ENCODE data around the gene PGGHG.
"Not testable (repeated sequence)": the region's sequence is repeated elsewhere in the genome, so short reads cannot be mapped to it uniquely, and the experiment has no call there.

PGGHG gene

GRCh38 chr11:330694-331357, 41.9 kb downstream of the PGGHG start:
- DNase-seq = peak; percentile 42
- H3K27me3 Mint-ChIP-seq = no peaks in the 10 kb centered on the region
- H3K36me3 Mint-ChIP-seq (ENCODE audit: low read depth) = no peaks in the 10 kb centered on the region
- H3K4me1 Mint-ChIP-seq (ENCODE audit: low read depth) = peaks cover 65% of the 10 kb centered on the region
- peak overlapping the region; percentile 74 for H3K27ac Mint-ChIP-seq
- peak overlapping the region; percentile 35 for H3K4me3 Mint-ChIP-seq
- no peaks in the 10 kb centered on the region for H3K9me3 Mint-ChIP-seq

- Mint-ChIP-seq H3K27me3 (no peaks in the 10 kb centered on the region), H3K9me3 (no peaks in the 10 kb centered on the region), H3K4me3 (peak overlapping the region; percentile 35), H3K36me3 (ENCODE audit: low read depth) (no peaks in the 10 kb centered on the region), H3K27ac (peak overlapping the region; percentile 74), H3K4me1 (ENCODE audit: low read depth) (peaks cover 65% of the 10 kb centered on the region)
- peak; percentile 31 for DNase-seq
Observed at GRCh38 chr11:331358-332060, 42.6 kb downstream of the PGGHG start.

GRCh38 chr11:332651-333480, 43.9 kb downstream of the PGGHG start:
- no peak overlapping the region for H3K4me3 Mint-ChIP-seq
- peak; percentile 25 for DNase-seq
- peaks cover 57% of the 10 kb centered on the region for H3K4me1 Mint-ChIP-seq (ENCODE audit: low read depth)
- no peak overlapping the region for H3K27ac Mint-ChIP-seq
- H3K9me3 Mint-ChIP-seq = no peaks in the 10 kb centered on the region
- no peaks in the 10 kb centered on the region for H3K27me3 Mint-ChIP-seq
- H3K36me3 Mint-ChIP-seq (ENCODE audit: low read depth) = no peaks in the 10 kb centered on the region

GRCh38 chr11:333616-334263, 44.8 kb downstream of the PGGHG start:
- H3K27ac Mint-ChIP-seq; H3K9me3 Mint-ChIP-seq; H3K4me3 Mint-ChIP-seq; H3K36me3 Mint-ChIP-seq (ENCODE audit: low read depth); H3K27me3 Mint-ChIP-seq: not testable (repeated sequence)
- peaks cover 53% of the 10 kb centered on the region for H3K4me1 Mint-ChIP-seq (ENCODE audit: low read depth)
- peak; percentile 16 for DNase-seq

- Mint-ChIP-seq H3K27me3 (no peaks in the 10 kb centered on the region), H3K4me1 (ENCODE audit: low read depth) (peaks cover 48% of the 10 kb centered on the region), H3K4me3 (no peak overlapping the region), H3K27ac (no peak overlapping the region), H3K9me3 (no peaks in the 10 kb centered on the region), H3K36me3 (ENCODE audit: low read depth) (no peaks in the 10 kb centered on the region)
- DNase-seq = peak; percentile 17
Observed at GRCh38 chr11:334264-334994, 45.5 kb downstream of the PGGHG start.

- Mint-ChIP-seq H3K36me3 (ENCODE audit: low read depth) (no peaks in the 10 kb centered on the region), H3K4me3 (no peak overlapping the region), H3K27ac (peak overlapping the region; percentile 1)
Observed at GRCh38 chr11:335779-336658, 47.1 kb downstream of the PGGHG start.

GRCh38 chr11:336659-337198, 47.8 kb downstream of the PGGHG start:
- no peaks in the 10 kb centered on the region for H3K27me3 Mint-ChIP-seq

More at GRCh38 chr11:335779-336658, 47.1 kb downstream of the PGGHG start:
- Mint-ChIP-seq H3K4me1 (ENCODE audit: low read depth) (peaks cover 36% of the 10 kb centered on the region), H3K27me3 (no peaks in the 10 kb centered on the region), H3K9me3 (no peaks in the 10 kb centered on the region)
- peak; percentile 19 for DNase-seq

GRCh38 chr11:337711-338110, 48.8 kb downstream of the PGGHG start:
- H3K9me3 Mint-ChIP-seq = no peaks in the 10 kb centered on the region
- no peak overlapping the region for H3K4me3 Mint-ChIP-seq

More at GRCh38 chr11:336659-337198, 47.8 kb downstream of the PGGHG start:
- DNase-seq = peak; percentile 17
- Mint-ChIP-seq H3K4me1 (ENCODE audit: low read depth) (peaks cover 31% of the 10 kb centered on the region), H3K36me3 (ENCODE audit: low read depth) (no peaks in the 10 kb centered on the region), H3K27ac (peak overlapping the region; percentile 1), H3K9me3 (no peaks in the 10 kb centered on the region), H3K4me3 (no peak overlapping the region)

GRCh38 chr11:339963-340362, 51.0 kb downstream of the PGGHG start:
- no peaks in the 10 kb centered on the region for H3K9me3 Mint-ChIP-seq
- no peaks in the 10 kb centered on the region for H3K27me3 Mint-ChIP-seq
- H3K4me3 Mint-ChIP-seq = no peak overlapping the region
- no peak for DNase-seq
- peaks cover 26% of the 10 kb centered on the region for H3K4me1 Mint-ChIP-seq (ENCODE audit: low read depth)
- no peaks in the 10 kb centered on the region for H3K36me3 Mint-ChIP-seq (ENCODE audit: low read depth)
- no peak overlapping the region for H3K27ac Mint-ChIP-seq

More at GRCh38 chr11:337711-338110, 48.8 kb downstream of the PGGHG start:
- Mint-ChIP-seq H3K27me3 (no peaks in the 10 kb centered on the region), H3K27ac (no peak overlapping the region), H3K4me1 (ENCODE audit: low read depth) (peaks cover 29% of the 10 kb centered on the region), H3K36me3 (ENCODE audit: low read depth) (no peaks in the 10 kb centered on the region)
- peak; percentile 14 for DNase-seq

GRCh38 chr11:340539-341512, 51.9 kb downstream of the PGGHG start:
- no peaks in the 10 kb centered on the region for H3K9me3 Mint-ChIP-seq
- H3K27ac Mint-ChIP-seq = no peak overlapping the region
- H3K4me1 Mint-ChIP-seq (ENCODE audit: low read depth) = peaks cover 22% of the 10 kb centered on the region
- DNase-seq = no peak
- H3K27me3 Mint-ChIP-seq = no peaks in the 10 kb centered on the region
- H3K36me3 Mint-ChIP-seq (ENCODE audit: low read depth) = no peaks in the 10 kb centered on the region
- H3K4me3 Mint-ChIP-seq = no peak overlapping the region

GRCh38 chr11:342328-342727, 53.4 kb downstream of the PGGHG start:
- H3K4me1 Mint-ChIP-seq (ENCODE audit: low read depth) = peaks cover 11% of the 10 kb centered on the region
- no peak overlapping the region for H3K4me3 Mint-ChIP-seq
- H3K27ac Mint-ChIP-seq = no peak overlapping the region
- no peaks in the 10 kb centered on the region for H3K27me3 Mint-ChIP-seq
- no peak for DNase-seq
- H3K9me3 Mint-ChIP-seq = no peaks in the 10 kb centered on the region
- no peaks in the 10 kb centered on the region for H3K36me3 Mint-ChIP-seq (ENCODE audit: low read depth)

Data from activated T-cell treated with anti-CD3 and anti-CD28 coated beads, Interleukin-2, amount 50 U/mL, for 24 hours (primary cell).